Activated naive CD4-positive, alpha-beta T cell treated with anti-CD3 and anti-CD28 coated beads, Interleukin-2, amount 10 ng/mL, durations not matched to agents 7 days and 5 days (primary cell): ENCODE measurements around the gene ATXN8OS.
"Not testable (repeated sequence)": the region's sequence is repeated elsewhere in the genome, so short reads cannot be mapped to it uniquely, and the experiment has no call there.

Experiments
- CTCF ChIA-PET: fragments of 350-600 bp; sonication (Branson Sonifier 250); formaldehyde crosslinking; loops from one replicate; lab custom pipeline; 2021; ENCODE audit warnings: antibody characterized with exemption; lab: Charles Lee
- DNase-seq: peaks from one replicate; pipeline ENCODE4 v3.0.0-alpha.2; 2020
- H3K27ac Mint-ChIP-seq: one replicate; pipeline ENCODE4 v1.8.0; 2021; ENCODE audit warnings: mild to moderate bottlenecking, moderate library complexity, mixed read lengths
- H3K27me3 Mint-ChIP-seq: one replicate; pipeline ENCODE4 v1.8.0; 2021; ENCODE audit warnings: mild to moderate bottlenecking, mixed read lengths
- H3K36me3 Mint-ChIP-seq: one replicate; pipeline ENCODE4 v1.8.0; 2021; ENCODE audit warnings: mixed read lengths
- H3K4me1 Mint-ChIP-seq: one replicate; pipeline ENCODE4 v1.8.0; 2021; ENCODE audit warnings: mixed read lengths
- H3K4me3 Mint-ChIP-seq: one replicate; pipeline ENCODE4 v1.8.0; 2021; ENCODE audit warnings: mild to moderate bottlenecking, moderate library complexity, mixed read lengths
- H3K9me3 Mint-ChIP-seq: one replicate; pipeline ENCODE4 v1.8.0; 2021; ENCODE audit warnings: mixed read lengths

The ATXN8OS gene

GRCh38 chr13:70107498-70108281, at the start of gene ATXN8OS:
ATXN8OS (plus strand) TSS chr13:70107826.
- Mint-ChIP-seq H3K9me3 (no peaks in the 10 kb centered on the region), H3K4me1 (no peaks in the 10 kb centered on the region), H3K27me3 (peaks cover 7% of the 10 kb centered on the region), H3K4me3 (no peak within 1 kb of the TSS), H3K36me3 (no peaks in the 10 kb centered on the region), H3K27ac (no peak within 1 kb of the TSS)
- CTCF ChIA-PET, result no interaction called here
- no peak for DNase-seq

GRCh38 chr13:70080012-70080411, 27.6 kb upstream of the ATXN8OS start:
- H3K4me3 Mint-ChIP-seq, result no peak overlapping the region
- H3K4me1 Mint-ChIP-seq, result no peaks in the 10 kb centered on the region
- H3K9me3 Mint-ChIP-seq, result peaks cover 7% of the 10 kb centered on the region
- CTCF ChIA-PET, result no interaction called here
- no peaks in the 10 kb centered on the region for H3K27me3 Mint-ChIP-seq
- no peaks in the 10 kb centered on the region for H3K36me3 Mint-ChIP-seq
- H3K27ac Mint-ChIP-seq, result no peak overlapping the region
- no peak for DNase-seq

- H3K4me3 Mint-ChIP-seq, result no peak overlapping the region
- DNase-seq, result no peak
- CTCF ChIA-PET, result no interaction called here
- H3K9me3 Mint-ChIP-seq, result peaks cover 6% of the 10 kb centered on the region
- no peaks in the 10 kb centered on the region for H3K36me3 Mint-ChIP-seq
- no peaks in the 10 kb centered on the region for H3K4me1 Mint-ChIP-seq
- H3K27ac Mint-ChIP-seq, result no peak overlapping the region
- no peaks in the 10 kb centered on the region for H3K27me3 Mint-ChIP-seq
Observed at GRCh38 chr13:70087247-70087646, 20.4 kb upstream of the ATXN8OS start.

- Mint-ChIP-seq H3K4me3 (no peak overlapping the region), H3K27ac (no peak overlapping the region), H3K36me3 (no peaks in the 10 kb centered on the region), H3K9me3 (peaks cover 6% of the 10 kb centered on the region), H3K27me3 (no peaks in the 10 kb centered on the region), H3K4me1 (no peaks in the 10 kb centered on the region)
- CTCF ChIA-PET, result no interaction called here
- DNase-seq, result no peak
Observed at GRCh38 chr13:70088926-70089325, 18.7 kb upstream of the ATXN8OS start.

- Mint-ChIP-seq H3K4me3 (no peak overlapping the region), H3K36me3 (no peaks in the 10 kb centered on the region), H3K27ac (no peak overlapping the region), H3K27me3 (no peaks in the 10 kb centered on the region), H3K4me1 (no peaks in the 10 kb centered on the region), H3K9me3 (peaks cover 6% of the 10 kb centered on the region)
- no peak for DNase-seq
- CTCF ChIA-PET, result no interaction called here
Observed at GRCh38 chr13:70090036-70090723, 17.4 kb upstream of the ATXN8OS start.

- Mint-ChIP-seq H3K27ac (no peak overlapping the region), H3K9me3 (peaks cover 2% of the 10 kb centered on the region), H3K27me3 (no peaks in the 10 kb centered on the region), H3K4me3 (no peak overlapping the region), H3K4me1 (no peaks in the 10 kb centered on the region), H3K36me3 (no peaks in the 10 kb centered on the region)
- CTCF ChIA-PET, result no interaction called here
- no peak for DNase-seq
Observed at GRCh38 chr13:70098669-70099068, 9.0 kb upstream of the ATXN8OS start.

GRCh38 chr13:70104481-70104880, 3.1 kb upstream of the ATXN8OS start:
- Mint-ChIP-seq H3K9me3 (no peaks in the 10 kb centered on the region), H3K27ac (no peak overlapping the region), H3K36me3 (no peaks in the 10 kb centered on the region), H3K27me3 (peaks cover 7% of the 10 kb centered on the region), H3K4me3 (no peak overlapping the region), H3K4me1 (no peaks in the 10 kb centered on the region)
- no peak for DNase-seq
- CTCF ChIA-PET, result no interaction called here

GRCh38 chr13:70107125-70107497, 515 bp upstream of the ATXN8OS start:
- Mint-ChIP-seq H3K9me3 (no peaks in the 10 kb centered on the region), H3K27me3 (peaks cover 7% of the 10 kb centered on the region), H3K4me3 (no peak overlapping the region), H3K4me1 (no peaks in the 10 kb centered on the region), H3K27ac (no peak overlapping the region), H3K36me3 (no peaks in the 10 kb centered on the region)
- no peak for DNase-seq
- CTCF ChIA-PET, result no interaction called here

- CTCF ChIA-PET, result no interaction called here
- no peaks in the 10 kb centered on the region for H3K4me1 Mint-ChIP-seq
Observed at GRCh38 chr13:70108356-70109105, 905 bp downstream of the ATXN8OS start, which contains the start of gene KLHL1. KLHL1 (minus strand) TSS chr13:70108452; CDS start chr13:70107699, 753 bp downstream.

GRCh38 chr13:70117338-70117905, 9.8 kb downstream of the ATXN8OS start:
- DNase-seq, result no peak
- Mint-ChIP-seq H3K4me3 (no peak overlapping the region), H3K27ac (no peak overlapping the region), H3K4me1 (no peaks in the 10 kb centered on the region), H3K9me3 (peaks cover 2% of the 10 kb centered on the region), H3K36me3 (no peaks in the 10 kb centered on the region), H3K27me3 (no peaks in the 10 kb centered on the region)
- CTCF ChIA-PET, result no interaction called here

More at GRCh38 chr13:70108356-70109105, 905 bp downstream of the ATXN8OS start, which contains the start of gene KLHL1:
- no peak within 1 kb of the TSS for H3K4me3 Mint-ChIP-seq
- DNase-seq, result no peak
- H3K27ac Mint-ChIP-seq, result no peak within 1 kb of the TSS
- H3K9me3 Mint-ChIP-seq, result no peaks in the 10 kb centered on the region
- peaks cover 7% of the 10 kb centered on the region for H3K27me3 Mint-ChIP-seq
- no peaks in the 10 kb centered on the region for H3K36me3 Mint-ChIP-seq

GRCh38 chr13:70125693-70126092, 18.1 kb downstream of the ATXN8OS start:
- Mint-ChIP-seq H3K4me3 (no peak overlapping the region), H3K36me3 (no peaks in the 10 kb centered on the region), H3K9me3 (peaks cover 2% of the 10 kb centered on the region), H3K4me1 (no peaks in the 10 kb centered on the region), H3K27ac (no peak overlapping the region), H3K27me3 (no peaks in the 10 kb centered on the region)
- CTCF ChIA-PET, result no interaction called here
- no peak for DNase-seq

GRCh38 chr13:70128098-70128497, 20.5 kb downstream of the ATXN8OS start:
- no peak overlapping the region for H3K27ac Mint-ChIP-seq
- CTCF ChIA-PET, result interaction anchor here (0.7 kb wide), 1 partner anchor 74 kb away, joined by 3 read pairs; no protein-coding TSS in a partner anchor
- H3K4me1 Mint-ChIP-seq, result no peaks in the 10 kb centered on the region
- no peak overlapping the region for H3K4me3 Mint-ChIP-seq
- H3K36me3 Mint-ChIP-seq, result no peaks in the 10 kb centered on the region
- H3K27me3 Mint-ChIP-seq, result no peaks in the 10 kb centered on the region
- no peak for DNase-seq
- no peaks in the 10 kb centered on the region for H3K9me3 Mint-ChIP-seq

- CTCF ChIA-PET, H3K9me3 Mint-ChIP-seq, H3K4me3 Mint-ChIP-seq, H3K4me1 Mint-ChIP-seq, H3K27me3 Mint-ChIP-seq, H3K36me3 Mint-ChIP-seq, DNase-seq, H3K27ac Mint-ChIP-seq: not testable (repeated sequence)
Observed at GRCh38 chr13:70142658-70143057, 35.0 kb downstream of the ATXN8OS start.

- no peak for DNase-seq
- CTCF ChIA-PET, result no interaction called here
- H3K9me3 Mint-ChIP-seq, result peaks cover 2% of the 10 kb centered on the region
- no peak overlapping the region for H3K4me3 Mint-ChIP-seq
- no peaks in the 10 kb centered on the region for H3K36me3 Mint-ChIP-seq
- H3K4me1 Mint-ChIP-seq, result no peaks in the 10 kb centered on the region
- H3K27me3 Mint-ChIP-seq, result no peaks in the 10 kb centered on the region
- no peak overlapping the region for H3K27ac Mint-ChIP-seq
Observed at GRCh38 chr13:70162141-70162540, 54.5 kb downstream of the ATXN8OS start.
